Hematopoietic multipotent progenitor cell treated with erythropoietin and hydrocortisone succinate and interleukin-3 and kit ligand, for 4 days (in vitro differentiated cells): ENCODE measurements around the gene TSPAN12.
A peak's percentile ranks its signal among the peaks of the same experiment; 100 is the strongest.

Experiments
- DNase-seq: peaks from one replicate; pipeline ENCODE4 v3.0.0-alpha.2; 2015

Gene TSPAN12

GRCh38 chr7:120738816-120739215 is 119.1 kb downstream of the TSPAN12 start:
- DNase-seq: peak; percentile 11
